ENCODE measurements around the gene NDUFS1.
"Not testable (repeated sequence)": the region's sequence is repeated elsewhere in the genome, so short reads cannot be mapped to it uniquely, and the experiment has no call there.

NDUFS1 gene

GRCh38 chr2:206098471-206098870 is 60.8 kb downstream of the NDUFS1 start:
- DNase-seq (ENCODE audit: low read depth) = no peak

- DNase-seq (ENCODE audit: low read depth) = no peak
Measured at GRCh38 chr2:206096876-206097275, 62.4 kb downstream of the NDUFS1 start.

GRCh38 chr2:206095536-206096332 is 63.5 kb downstream of the NDUFS1 start:
- DNase-seq (ENCODE audit: low read depth) = no peak

- no peak for DNase-seq (ENCODE audit: low read depth)
Measured at GRCh38 chr2:206092297-206092696, 66.9 kb downstream of the NDUFS1 start.

GRCh38 chr2:206088248-206088647 is 71.0 kb downstream of the NDUFS1 start:
- DNase-seq (ENCODE audit: low read depth) = no peak

- peak; percentile 29 for DNase-seq (ENCODE audit: low read depth)
Measured at GRCh38 chr2:206086716-206087350, 72.4 kb downstream of the NDUFS1 start.

- peak; percentile 89 for DNase-seq (ENCODE audit: low read depth)
Measured at GRCh38 chr2:206085742-206086445, 73.3 kb downstream of the NDUFS1 start, which contains the start of gene INO80D. TSS of gene INO80D (minus strand) at chr2:206086174. CDS start at chr2:206063016, 23,158 bp downstream.

- peak; percentile 37 for DNase-seq (ENCODE audit: low read depth)
Measured at GRCh38 chr2:206084870-206085741, 74.1 kb downstream of the NDUFS1 start.

GRCh38 chr2:206084439-206084869 is 74.8 kb downstream of the NDUFS1 start:
- peak; percentile 92 for DNase-seq (ENCODE audit: low read depth)

- DNase-seq (ENCODE audit: low read depth) = peak; percentile 3
Measured at GRCh38 chr2:206083602-206084438, 75.4 kb downstream of the NDUFS1 start.

- DNase-seq (ENCODE audit: low read depth) = no peak
Measured at GRCh38 chr2:206082298-206082843, 76.9 kb downstream of the NDUFS1 start.

- DNase-seq (ENCODE audit: low read depth) = no peak
Measured at GRCh38 chr2:206080927-206081326, 78.3 kb downstream of the NDUFS1 start.

- no peak for DNase-seq (ENCODE audit: low read depth)
Measured at GRCh38 chr2:206079699-206080465, 79.4 kb downstream of the NDUFS1 start.

- DNase-seq (ENCODE audit: low read depth) = not testable (repeated sequence)
Measured at GRCh38 chr2:206077879-206078278, 81.4 kb downstream of the NDUFS1 start.

- DNase-seq (ENCODE audit: low read depth) = no peak
Measured at GRCh38 chr2:206075113-206075512, 84.1 kb downstream of the NDUFS1 start.

- DNase-seq (ENCODE audit: low read depth) = no peak
Measured at GRCh38 chr2:206071807-206072206, 87.4 kb downstream of the NDUFS1 start.

- DNase-seq (ENCODE audit: low read depth) = no peak
Measured at GRCh38 chr2:206069417-206069816, 89.8 kb downstream of the NDUFS1 start.

- DNase-seq (ENCODE audit: low read depth) = no peak
Measured at GRCh38 chr2:206068207-206068606, 91.0 kb downstream of the NDUFS1 start.
